Colon (tissue), 2 donors: ENCODE results near the gene ANO2.
"Not testable (repeated sequence)": the region's sequence is repeated elsewhere in the genome, so short reads cannot be mapped to it uniquely, and the experiment has no call there.

Source experiments
- FAIRE-seq: peaks from 2 replicates; lab custom pipeline; 2012; peaks lifted over from hg19 to GRCh38; lab: Jason Lieb, UNC
- donor health status: control.
- donor health status: control.

The ANO2 gene

GRCh38 chr12:5537026-5537615, 407.9 kb downstream of the ANO2 start:
- FAIRE-seq, result not testable (repeated sequence)

DNA sequence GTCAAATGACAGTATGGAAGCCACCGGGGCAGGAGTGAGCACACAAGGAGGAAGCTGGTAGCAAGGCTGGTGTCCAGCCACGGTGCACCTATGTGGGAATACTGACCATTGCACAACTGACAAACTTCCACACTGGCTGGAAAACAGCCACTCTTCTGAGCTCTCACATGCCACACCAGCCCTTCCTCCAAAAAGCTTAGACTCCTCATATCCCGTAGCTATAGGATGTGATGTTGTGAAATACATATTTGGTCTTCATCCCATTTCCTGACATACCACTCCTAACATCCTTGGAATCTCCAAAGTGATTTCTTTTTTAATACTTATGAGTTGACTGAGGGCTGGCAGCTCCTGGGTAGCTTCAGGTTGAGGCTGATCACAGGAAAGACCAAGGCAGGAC, 409.5 kb downstream of the ANO2 start:
- no peak for FAIRE-seq

DNA sequence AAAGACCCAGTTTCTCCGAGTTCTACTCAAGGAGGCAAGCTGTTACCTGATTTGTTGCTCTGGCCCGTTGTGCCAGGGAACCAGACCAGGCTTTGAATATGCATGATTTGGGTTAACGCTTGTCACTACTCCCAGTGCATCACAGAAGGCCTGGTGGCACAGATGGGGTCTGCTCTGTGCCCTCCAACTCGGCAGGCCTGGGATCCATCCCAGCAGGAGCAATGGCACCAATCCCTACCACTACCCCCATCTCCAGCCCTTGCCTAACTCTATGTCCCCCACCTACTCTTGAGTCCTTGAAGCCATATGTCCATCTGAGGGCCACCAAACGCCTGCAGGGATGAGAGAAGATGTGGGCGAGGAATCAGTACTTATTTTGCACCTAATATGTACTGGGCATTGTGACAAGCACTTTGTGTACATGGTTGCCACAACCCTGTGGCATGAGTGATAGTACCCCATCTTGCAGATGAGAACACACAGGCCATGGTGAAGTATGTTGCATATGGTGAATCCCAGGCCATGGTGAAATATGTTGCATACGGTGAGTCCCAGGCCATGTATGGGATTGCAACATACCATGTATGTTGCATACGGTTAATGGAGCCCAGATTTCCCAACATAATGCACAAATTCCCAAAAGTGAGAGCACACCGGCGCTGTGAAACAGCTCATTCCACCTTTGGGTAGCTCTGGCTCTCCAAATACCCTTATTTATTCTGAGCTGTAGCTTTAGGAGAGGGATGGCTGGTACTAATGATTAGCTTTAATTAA, 410.4 kb downstream of the ANO2 start:
- FAIRE-seq, result no peak

DNA sequence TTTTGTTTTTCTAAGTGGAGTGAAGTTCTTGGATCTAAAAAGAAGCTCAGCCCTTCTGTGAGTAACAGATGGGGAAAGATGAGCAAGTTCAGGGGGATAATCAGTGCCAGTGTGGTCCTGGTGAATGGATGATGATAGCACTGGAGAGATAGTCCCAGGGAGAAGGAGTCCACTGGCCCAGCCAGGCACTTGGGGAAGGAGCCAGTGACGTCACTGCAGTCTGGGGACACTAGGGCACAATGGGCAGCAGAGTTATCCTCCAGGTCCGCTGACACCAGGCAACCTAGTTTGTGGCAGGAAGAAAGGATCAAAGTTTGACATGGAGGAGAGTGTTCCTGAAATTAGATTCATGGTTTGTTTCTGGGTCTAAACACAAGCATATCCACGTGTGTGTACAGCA, 411.7 kb downstream of the ANO2 start:
- FAIRE-seq, result no peak

- FAIRE-seq, result no peak
Observed at GRCh38 chr12:5525783-5526367, 419.2 kb downstream of the ANO2 start.

DNA sequence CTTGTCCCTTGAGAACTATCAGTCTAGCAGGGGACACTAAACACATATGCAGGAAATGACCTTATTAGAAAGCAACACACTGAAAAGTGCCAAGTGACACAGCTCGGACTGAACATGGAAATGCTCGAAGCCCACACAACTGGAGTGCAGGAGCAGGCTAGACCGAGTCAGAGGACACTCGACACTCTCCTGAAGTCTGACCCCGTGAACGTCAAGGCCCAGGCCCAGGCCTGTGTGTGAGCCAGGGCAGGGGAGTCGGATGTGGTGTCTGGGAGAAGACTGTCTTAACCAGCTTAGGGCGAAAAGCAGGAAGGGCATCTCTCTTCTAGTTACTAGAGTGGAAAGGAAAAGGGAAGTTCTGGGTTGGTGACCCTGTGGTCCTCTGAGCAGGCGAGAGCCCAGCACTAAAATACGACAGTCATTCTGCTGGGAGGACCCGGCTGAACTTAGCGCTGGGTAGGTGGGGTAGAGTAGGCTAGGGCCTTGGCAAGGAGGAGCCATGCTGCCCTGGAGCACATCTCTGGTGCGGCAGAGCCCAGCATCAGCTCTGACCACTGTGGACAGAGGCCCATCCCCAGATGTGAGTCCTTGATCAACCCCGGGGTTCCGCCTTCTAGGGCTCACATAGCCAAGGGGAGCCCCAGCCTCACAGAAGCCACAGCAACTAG, 420.2 kb downstream of the ANO2 start:
- FAIRE-seq, result no peak

DNA sequence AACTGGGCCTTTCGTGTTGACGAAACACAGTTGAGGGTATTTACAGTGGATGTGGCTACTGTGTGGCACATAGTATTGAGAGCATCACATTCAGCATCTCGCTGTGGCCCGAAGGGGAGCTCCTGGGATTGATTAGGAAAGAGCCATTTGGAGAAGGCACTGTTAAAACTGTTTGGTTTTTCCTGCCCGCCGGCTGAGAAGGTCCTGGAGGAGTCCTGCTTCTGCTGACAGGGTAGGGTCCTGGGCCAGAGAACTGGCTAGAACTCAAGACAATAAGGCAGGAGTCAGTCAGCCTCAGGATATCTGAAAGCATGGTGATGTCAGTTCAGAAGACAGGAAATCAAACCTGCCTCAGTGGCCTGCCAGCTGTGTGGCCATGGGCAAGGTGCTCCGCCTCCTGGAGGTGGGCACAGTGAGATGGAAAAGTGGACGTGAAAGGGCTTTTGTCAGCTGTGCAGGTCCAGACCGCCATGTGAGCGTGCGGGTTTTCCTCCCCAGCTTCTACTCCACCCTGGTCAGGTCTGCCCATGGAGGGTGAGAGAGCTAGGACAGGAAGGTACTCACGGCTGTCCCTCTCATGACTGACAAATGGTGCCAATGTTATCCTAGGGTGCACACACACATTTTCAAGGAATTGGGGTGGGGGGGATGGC, 420.8 kb downstream of the ANO2 start:
- no peak for FAIRE-seq

DNA sequence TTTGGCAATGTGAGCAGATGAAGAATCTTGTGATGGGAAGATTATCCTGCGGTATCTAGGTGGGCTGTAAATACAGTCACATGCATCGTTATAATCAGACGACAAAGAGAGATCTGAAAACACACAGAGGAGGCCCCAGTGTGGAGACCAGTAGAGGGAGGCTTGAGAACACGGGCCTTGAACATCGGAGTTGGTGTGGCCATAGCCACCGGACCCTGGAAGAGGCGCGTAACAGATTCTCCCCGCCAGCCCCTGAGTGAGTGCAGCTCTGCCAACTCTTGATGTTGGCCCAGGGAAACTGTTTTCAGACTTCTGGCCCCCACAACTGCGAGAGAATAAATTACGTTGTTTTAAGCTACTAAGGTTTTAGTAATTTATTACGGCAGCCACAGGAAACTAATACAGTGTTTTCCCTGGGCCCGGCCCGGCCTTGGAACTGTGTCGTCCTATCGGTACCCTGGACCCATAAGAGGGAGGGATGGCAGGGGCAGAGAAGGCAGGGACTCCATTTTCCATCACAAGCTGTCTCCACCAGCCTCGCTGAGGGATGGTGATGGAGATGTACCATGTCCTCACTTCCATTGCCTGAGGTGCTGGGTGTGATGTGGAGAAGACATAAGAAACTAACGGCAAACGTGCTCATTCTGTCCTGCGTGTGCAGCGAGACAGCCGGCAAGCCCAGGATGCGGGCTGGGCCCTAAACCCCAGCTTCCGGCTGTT, 421.5 kb downstream of the ANO2 start:
- no peak for FAIRE-seq

- FAIRE-seq, result no peak
Observed at GRCh38 chr12:5522432-5523335, 422.4 kb downstream of the ANO2 start.

GRCh38 chr12:5521456-5522325, 423.4 kb downstream of the ANO2 start:
- no peak for FAIRE-seq

DNA sequence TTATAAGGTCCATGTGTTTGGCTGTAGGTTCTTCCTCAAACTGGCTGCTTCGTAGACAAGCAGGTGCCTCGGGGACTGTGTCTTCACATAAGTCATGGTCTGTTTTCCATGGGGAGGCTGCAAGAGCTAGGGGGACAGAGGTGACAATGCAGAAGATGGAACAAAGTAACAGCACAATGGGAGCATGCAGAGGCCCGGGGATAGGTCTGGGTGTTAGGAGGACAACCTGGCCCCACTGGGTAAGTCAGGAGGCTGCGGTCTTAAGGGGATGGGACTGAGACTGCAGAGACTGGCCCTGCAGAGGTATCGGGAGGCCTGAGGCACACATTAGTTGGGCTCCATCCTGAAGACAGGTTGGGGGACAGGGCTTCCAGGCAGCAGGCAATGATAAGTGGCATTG, 424.2 kb downstream of the ANO2 start:
- FAIRE-seq, result no peak

- FAIRE-seq, result no peak
Observed at GRCh38 chr12:5520037-5520436, 425.0 kb downstream of the ANO2 start.

GRCh38 chr12:5518584-5519365, 426.3 kb downstream of the ANO2 start:
- no peak for FAIRE-seq

DNA sequence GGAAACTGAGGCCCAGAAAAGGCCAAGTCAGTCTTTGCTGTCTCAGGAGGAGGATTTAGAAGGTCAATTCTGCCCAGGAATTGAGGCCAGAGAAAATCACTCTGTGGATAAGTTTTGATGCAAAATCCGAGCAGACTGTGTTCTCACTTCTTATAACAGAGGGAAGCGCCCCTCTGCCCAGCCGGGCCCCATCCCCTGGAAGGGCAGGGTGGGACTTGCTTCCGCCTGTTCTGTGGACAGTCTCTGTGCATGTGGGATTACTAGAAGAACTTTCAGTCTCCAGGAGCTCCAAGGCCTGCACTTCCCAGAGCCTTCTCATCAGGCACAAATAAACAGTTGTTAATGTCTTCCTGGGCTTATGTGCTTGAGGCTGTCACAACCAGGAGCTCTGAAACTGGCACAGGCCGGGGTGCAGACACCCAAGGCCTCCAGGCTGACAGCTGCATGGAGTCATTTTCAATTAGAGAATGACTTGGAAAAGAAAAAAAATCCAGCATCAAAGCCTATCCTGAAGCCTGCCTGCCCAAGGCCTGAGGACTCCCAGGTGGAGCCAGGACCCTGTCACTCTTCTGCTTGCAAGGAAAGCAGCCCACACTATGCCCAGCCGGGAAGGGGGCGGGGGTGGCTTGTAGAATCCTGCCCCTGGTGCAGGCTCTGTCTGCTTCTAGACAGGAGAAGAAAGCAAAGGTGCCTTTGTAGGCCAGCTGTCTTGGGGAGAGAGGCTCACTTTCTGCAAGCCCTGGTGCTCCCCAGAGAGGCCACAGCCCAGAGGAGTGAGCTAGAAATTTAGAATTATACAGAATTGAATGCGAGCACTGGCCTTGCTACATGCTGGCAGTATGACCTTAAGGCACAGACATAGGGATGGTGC, 428.5 kb downstream of the ANO2 start:
- FAIRE-seq, result no peak

GRCh38 chr12:5515458-5515857, 429.6 kb downstream of the ANO2 start:
- FAIRE-seq, result no peak

DNA sequence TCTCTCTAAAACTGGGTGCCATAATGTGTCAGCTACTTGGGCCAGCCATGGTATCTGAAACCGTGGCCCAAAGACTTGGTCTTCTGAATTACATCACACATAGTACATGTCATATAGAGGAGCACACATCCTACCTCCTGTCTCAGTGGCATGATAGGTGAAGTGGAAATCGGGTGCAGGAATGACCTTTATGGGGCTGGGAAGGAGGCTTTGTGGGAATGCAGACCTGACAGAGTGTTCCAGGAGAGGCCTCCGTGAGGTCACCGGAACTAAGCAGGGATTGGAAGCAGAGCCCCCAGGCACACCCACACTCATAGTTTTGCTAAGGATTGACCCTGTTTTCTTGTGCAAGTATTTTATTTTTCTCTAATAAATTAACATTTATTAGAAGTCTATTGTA, 430.5 kb downstream of the ANO2 start:
- FAIRE-seq, result no peak

GRCh38 chr12:5514016-5514415, 431.0 kb downstream of the ANO2 start:
- FAIRE-seq, result no peak

- FAIRE-seq, result no peak
Observed at GRCh38 chr12:5513406-5513805, 431.7 kb downstream of the ANO2 start.
